H9 (cell line): ENCODE results near the gene CFAP157. TPM values are rescaled to one million over a fixed set of nuclear protein-coding genes. Genes with fewer than 3 reads are reported as not detected.

Experiments
- DNase-seq: peaks from one replicate; pipeline ENCODE4 v3.0.0-alpha.2; 2017
- H2AFZ ChIP-seq: one replicate; pipeline ENCODE4 v1.6.1; 2013; ENCODE audit warnings: mild to moderate bottlenecking, low read length, control low read depth, moderate library complexity
- H2AK5ac ChIP-seq: 2 replicates; pipeline ENCODE4 v1.6.1; 2013; ENCODE audit warnings: low read length, control low read depth, mixed read lengths; ENCODE audit not compliant: insufficient read length
- H2BK120ac ChIP-seq: one replicate; pipeline ENCODE4 v1.6.1; 2013; ENCODE audit warnings: low read depth, mild to moderate bottlenecking, low read length, control low read depth, inconsistent platforms; ENCODE audit not compliant: poor library complexity, severe bottlenecking
- H2BK12ac ChIP-seq: 2 replicates; pipeline ENCODE4 v1.6.1; 2013; ENCODE audit warnings: low read length, control low read depth, mixed read lengths, low read depth; ENCODE audit not compliant: insufficient read length
- H2BK15ac ChIP-seq: 2 replicates; pipeline ENCODE4 v1.6.1; 2013; ENCODE audit warnings: low read depth, low read length, control low read depth
- H2BK20ac ChIP-seq: one replicate; pipeline ENCODE4 v1.6.1; 2013; ENCODE audit warnings: low read depth, mild to moderate bottlenecking, low read length, control low read depth, inconsistent platforms; ENCODE audit not compliant: poor library complexity, severe bottlenecking
- H2BK5ac ChIP-seq: 2 replicates; pipeline ENCODE4 v1.6.1; 2013; ENCODE audit warnings: low read length, control low read depth, mixed read lengths; ENCODE audit not compliant: insufficient read length
- H3K14ac ChIP-seq: 2 replicates; pipeline ENCODE4 v1.6.1; 2013; ENCODE audit warnings: low read length, control low read depth; ENCODE audit not compliant: insufficient read depth
- H3K18ac ChIP-seq: 2 replicates; pipeline ENCODE4 v1.6.1; 2013; ENCODE audit warnings: low read depth, mild to moderate bottlenecking, mixed read lengths, low read length, control low read depth; ENCODE audit not compliant: insufficient read length
- H3K23ac ChIP-seq: 2 replicates; pipeline ENCODE4 v1.6.1; 2013; ENCODE audit warnings: low read length, control low read depth, mixed read lengths, low read depth; ENCODE audit not compliant: insufficient read length
- H3K23me2 ChIP-seq: 2 replicates; pipeline ENCODE4 v1.6.1; 2013; ENCODE audit warnings: low read depth, mild to moderate bottlenecking, mixed read lengths, low read length, control low read depth; ENCODE audit not compliant: insufficient read length, poor library complexity, severe bottlenecking
- H3K27ac ChIP-seq: 2 replicates; pipeline ENCODE4 v1.5.1; 2013; ENCODE audit warnings: low read length, control low read depth, mixed read lengths, low read depth; ENCODE audit not compliant: insufficient read length
- H3K27me3 ChIP-seq: 2 replicates; pipeline ENCODE4 v1.6.1; 2013; ENCODE audit warnings: low read length, control low read depth, inconsistent platforms; ENCODE audit not compliant: insufficient read depth
- H3K4ac ChIP-seq: 2 replicates; pipeline ENCODE4 v1.6.1; 2013; ENCODE audit warnings: low read depth, mild to moderate bottlenecking, control low read depth, inconsistent platforms, low read length, moderate library complexity
- H3K4me1 ChIP-seq: 2 replicates; pipeline ENCODE4 v1.6.1; 2013; ENCODE audit warnings: low read length, control low read depth, inconsistent platforms; ENCODE audit not compliant: insufficient read depth
- H3K4me2 ChIP-seq: 2 replicates; pipeline ENCODE4 v1.6.1; 2013; ENCODE audit warnings: low read length, control low read depth, mixed read lengths; ENCODE audit not compliant: insufficient read length, insufficient read depth
- H3K56ac ChIP-seq: 2 replicates; pipeline ENCODE4 v1.6.1; 2013; ENCODE audit warnings: low read depth, mild to moderate bottlenecking, mixed read lengths, low read length, control low read depth; ENCODE audit not compliant: insufficient read length
- H3K79me1 ChIP-seq: 2 replicates; pipeline ENCODE4 v1.6.1; 2013; ENCODE audit warnings: low read depth, mild to moderate bottlenecking, moderate library complexity, low read length, control low read depth, inconsistent platforms; ENCODE audit not compliant: insufficient read depth, poor library complexity, severe bottlenecking
- H3K79me2 ChIP-seq: 2 replicates; pipeline ENCODE4 v1.6.1; 2013; ENCODE audit warnings: low read length, control low read depth, inconsistent platforms; ENCODE audit not compliant: insufficient read depth
- H3K9ac ChIP-seq: 2 replicates; pipeline ENCODE4 v1.6.1; 2013; ENCODE audit warnings: low read length, control low read depth, mixed read lengths; ENCODE audit not compliant: insufficient read length; ENCODE audit errors: extremely low read depth
- H3K9me3 ChIP-seq: one replicate; pipeline ENCODE4 v1.6.1; 2013; ENCODE audit warnings: low read depth, low read length, inconsistent platforms; ENCODE audit not compliant: control insufficient read depth
- H3T11ph ChIP-seq: one replicate; pipeline ENCODE4 v1.6.1; 2013; ENCODE audit warnings: mild to moderate bottlenecking, low read length, control low read depth, inconsistent platforms
- H4K20me1 ChIP-seq: one replicate; pipeline ENCODE4 v1.6.1; 2013; ENCODE audit not compliant: control insufficient read depth, insufficient read length, insufficient read depth
- H4K5ac ChIP-seq: 2 replicates; pipeline ENCODE4 v1.6.1; 2013; ENCODE audit warnings: low read depth, mild to moderate bottlenecking, mixed read lengths, low read length, control low read depth; ENCODE audit not compliant: insufficient read length
- H4K8ac ChIP-seq: replicated peaks from 2 replicates; pipeline ENCODE4 v1.6.1; 2013; ENCODE audit warnings: low read length, control low read depth, mixed read lengths, low read depth; ENCODE audit not compliant: insufficient read length
- H4K91ac ChIP-seq: 2 replicates; pipeline ENCODE4 v1.6.1; 2013; ENCODE audit warnings: low read depth, mild to moderate bottlenecking, moderate library complexity, mixed read lengths, low read length, control low read depth; ENCODE audit not compliant: insufficient read length
- H3K27ac Mint-ChIP-seq, 3 experiments: 2 replicates in 2 of 3; 3 replicates in 1 of 3; pipeline ENCODE4 v1.8.0; 2020 to 2021; ENCODE audit warnings: mixed read lengths in 3 of 3, mild to moderate bottlenecking in 1 of 3, moderate library complexity in 1 of 3
- H3K27me3 Mint-ChIP-seq: 2 replicates; pipeline ENCODE4 v1.8.0; 2021; ENCODE audit warnings: low read depth, mild to moderate bottlenecking, moderate library complexity, mixed read lengths
- H3K36me3 Mint-ChIP-seq, 3 experiments: 2 replicates in 2 of 3; 3 replicates in 1 of 3; pipeline ENCODE4 v1.8.0; 2020 to 2021; ENCODE audit warnings: low read depth in 3 of 3, mixed read lengths in 3 of 3; ENCODE audit not compliant: insufficient read depth in 1 of 3
- H3K4me1 Mint-ChIP-seq, 2 experiments: 2 replicates each; pipeline ENCODE4 v1.8.0; 2020; ENCODE audit warnings: mixed read lengths in 2 of 2
- H3K4me3 Mint-ChIP-seq, 2 experiments: 2 replicates in 1 of 2; 3 replicates in 1 of 2; pipeline ENCODE4 v1.8.0; 2020 to 2021; ENCODE audit warnings: mild to moderate bottlenecking in 2 of 2, mixed read lengths in 2 of 2, moderate library complexity in 1 of 2
- H3K9me3 Mint-ChIP-seq, 2 experiments: 2 replicates in 1 of 2; 3 replicates in 1 of 2; pipeline ENCODE4 v1.8.0; 2020; ENCODE audit warnings: mild to moderate bottlenecking in 2 of 2, mixed read lengths in 2 of 2, moderate library complexity in 1 of 2
- WGBS: extraction: QIAGEN DNeasy Blood & Tissue Kit; methylation state at CpG from one replicate; pipeline ENCODE4 v1.1.7; 2013; ENCODE audit warnings: missing lambda C conversion rate, low lambda C conversion rate, mixed read lengths; ENCODE audit not compliant: insufficient read length; ENCODE audit errors: extremely low coverage; 5-methylcytosine and 5-hydroxymethylcytosine counted together
- total RNA-seq: library from RNA; stranded (reverse); gene quantifications from 2 replicates; pipeline ENCODE4 v1.2.1, GENCODE V29; 2021
- TF ChIP-seq, protein P1 (sequence below): fragments of 200-600 bp; sonication (generic); conservative IDR thresholded peaks from 3 replicates; pipeline ENCODE4 v1.8.0; 2021; ENCODE audit warnings: antibody characterized with exemption, mild to moderate bottlenecking

CFAP157 gene
- total RNA-seq, 1 experiment from 2014 or later = 0.22 TPM

DNA sequence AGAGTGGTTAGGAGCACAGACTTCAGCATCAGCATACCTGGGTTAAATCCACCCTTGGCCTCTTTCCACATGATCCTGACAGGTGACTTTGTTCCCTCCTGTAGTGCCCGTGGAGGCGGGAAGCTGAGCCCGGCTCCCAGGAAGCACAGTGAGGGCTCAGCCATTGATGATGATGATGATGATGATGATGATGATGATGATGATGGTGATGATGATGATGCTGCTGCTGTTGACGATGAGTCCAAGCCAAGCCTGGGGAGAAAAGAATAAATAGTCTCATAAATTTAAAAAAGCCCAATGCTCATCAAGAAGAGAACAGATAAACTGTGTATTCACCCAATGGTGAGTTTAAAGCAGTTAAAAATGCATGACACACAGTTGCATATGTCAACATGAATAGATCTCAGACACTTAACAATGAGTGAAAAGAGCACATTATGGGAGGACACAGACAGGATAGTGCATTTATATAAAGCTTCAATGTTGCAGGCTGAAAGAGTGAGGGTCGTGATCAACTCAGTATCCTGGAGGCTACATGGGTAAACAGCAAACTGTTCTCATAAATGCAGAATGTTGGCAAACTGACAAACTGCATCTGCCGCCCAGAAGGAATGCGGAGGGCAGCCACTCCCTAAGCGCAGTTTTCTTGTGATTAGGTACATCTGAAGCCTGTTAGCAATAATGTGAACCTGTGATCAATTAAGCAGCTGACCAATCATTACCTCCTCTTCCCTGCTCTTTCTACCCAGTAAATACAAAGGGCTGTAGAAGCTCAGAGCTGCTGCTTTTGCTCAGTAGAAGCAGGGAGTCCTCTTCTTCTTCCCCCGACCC lies 11.7 kb upstream of the CFAP157 start:
- Mint-ChIP-seq H3K4me1 (peaks cover 2 to 4% of the 10 kb centered on the region in 2 experiments), H3K27me3 (peaks cover 4% of the 10 kb centered on the region; the same call in 1 of the 2 replicates), H3K9me3 (no peaks in the 10 kb centered on the region), H3K27ac (no peak overlapping the region), H3K4me3 (no peak overlapping the region), H3K36me3 (peaks cover 8 to 10% (median 10%) of the 10 kb centered on the region in 3 experiments; a peak in 6 of 7 replicates)
- Histone ChIP-seq H4K5ac (no peak overlapping the region), H3K23ac (no peak overlapping the region), H3K23me2 (peaks cover 4% of the 10 kb centered on the region), H4K91ac (no peak overlapping the region), H3K9ac (no peak overlapping the region), H3K18ac (no peak overlapping the region), H3K9me3 (no peaks in the 10 kb centered on the region), H2BK5ac (no peak overlapping the region), H2BK120ac (no peak overlapping the region), H2BK15ac (no peak overlapping the region), H4K8ac (no peak overlapping the region), H2BK12ac (no peak overlapping the region), H3K56ac (no peak overlapping the region), H3K14ac (no peak overlapping the region), H4K20me1 (no peaks in the 10 kb centered on the region), H3K27me3 (no peaks in the 10 kb centered on the region), H3K4me1 (no peaks in the 10 kb centered on the region), H3K79me2 (no peaks in the 10 kb centered on the region), H3T11ph (no peak overlapping the region), H3K27ac (no peak overlapping the region), H2BK20ac (no peak overlapping the region), H3K4ac (no peak overlapping the region), H2AFZ (no peak overlapping the region), H2AK5ac (no peak overlapping the region), H3K79me1 (no peaks in the 10 kb centered on the region), H3K4me2 (no peak overlapping the region)
- TF ChIP-seq, protein P1, sequence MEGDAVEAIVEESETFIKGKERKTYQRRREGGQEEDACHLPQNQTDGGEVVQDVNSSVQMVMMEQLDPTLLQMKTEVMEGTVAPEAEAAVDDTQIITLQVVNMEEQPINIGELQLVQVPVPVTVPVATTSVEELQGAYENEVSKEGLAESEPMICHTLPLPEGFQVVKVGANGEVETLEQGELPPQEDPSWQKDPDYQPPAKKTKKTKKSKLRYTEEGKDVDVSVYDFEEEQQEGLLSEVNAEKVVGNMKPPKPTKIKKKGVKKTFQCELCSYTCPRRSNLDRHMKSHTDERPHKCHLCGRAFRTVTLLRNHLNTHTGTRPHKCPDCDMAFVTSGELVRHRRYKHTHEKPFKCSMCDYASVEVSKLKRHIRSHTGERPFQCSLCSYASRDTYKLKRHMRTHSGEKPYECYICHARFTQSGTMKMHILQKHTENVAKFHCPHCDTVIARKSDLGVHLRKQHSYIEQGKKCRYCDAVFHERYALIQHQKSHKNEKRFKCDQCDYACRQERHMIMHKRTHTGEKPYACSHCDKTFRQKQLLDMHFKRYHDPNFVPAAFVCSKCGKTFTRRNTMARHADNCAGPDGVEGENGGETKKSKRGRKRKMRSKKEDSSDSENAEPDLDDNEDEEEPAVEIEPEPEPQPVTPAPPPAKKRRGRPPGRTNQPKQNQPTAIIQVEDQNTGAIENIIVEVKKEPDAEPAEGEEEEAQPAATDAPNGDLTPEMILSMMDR = no peak
- WGBS = no CpG with 5 or more reads among the region's 9 CpGs
- no peak for DNase-seq
